Measurements from ENCODE around the gene TMC8. TPM values are rescaled to one million over a fixed set of nuclear protein-coding genes. Genes with fewer than 3 reads are reported as not detected.
A peak's percentile ranks its signal among the peaks of the same experiment; 100 is the strongest.

TMC8 gene
- total RNA-seq, 4 donors from 2014 or later, result 1.3 to 5.3 (median 2.3) TPM

- peaks cover 0 to 28% (median 15%) of the 10 kb centered on the region in 4 donors for H3K4me1 ChIP-seq
- H3K27ac ChIP-seq (replicated peaks in 1 of 4), result no peak overlapping the region
- DNase-seq (ENCODE audit: extremely low spot score), result no peak
- no peak overlapping the region for H3K4me3 ChIP-seq
- H3K27me3 ChIP-seq, result no peaks in the 10 kb centered on the region
- TF ChIP-seq POLR2AphosphoS5 (IDR thresholded peaks at IDR 0.05) (no peak), EP300 (IDR thresholded peaks at IDR 0.05) (no peak), POLR2A (IDR thresholded peaks at IDR 0.05; ENCODE audit: low read depth) (no peak), CTCF (IDR thresholded peaks at IDR 0.05) (no peak)
- intact Hi-C loops (cut with DNase I), result loop anchor here (5.0 kb wide), 1 partner anchor 69 kb away; no protein-coding TSS in a partner anchor
- WGBS, result 97% methylated on average over 13 of the region's 13 CpGs
- H3K36me3 ChIP-seq, result peaks cover 41 to 97% (median 73%) of the 10 kb centered on the region in 4 donors
- H3K9me3 ChIP-seq, result no peaks in the 10 kb centered on the region
Measured at GRCh38 chr17:78086740-78087139, 43.8 kb upstream of the TMC8 start.

- H3K36me3 ChIP-seq, result peaks cover 48 to 97% (median 82%) of the 10 kb centered on the region in 4 donors
- no peaks in the 10 kb centered on the region for H3K27me3 ChIP-seq
- no peaks in the 10 kb centered on the region for H3K9me3 ChIP-seq
- no peak overlapping the region for H3K4me3 ChIP-seq
- intact Hi-C loops (cut with DNase I), result loop anchor here (5.0 kb wide), 1 partner anchor 71 kb away; no protein-coding TSS in a partner anchor
- DNase-seq (ENCODE audit: extremely low spot score), result no peak
- H3K4me1 ChIP-seq, result peaks cover 0 to 17% (median 8%) of the 10 kb centered on the region in 4 donors
- no peak overlapping the region for H3K27ac ChIP-seq (replicated peaks in 1 of 4)
- TF ChIP-seq POLR2AphosphoS5 (IDR thresholded peaks at IDR 0.05) (no peak), POLR2A (IDR thresholded peaks at IDR 0.05; ENCODE audit: low read depth) (no peak), EP300 (IDR thresholded peaks at IDR 0.05) (no peak), CTCF (IDR thresholded peaks at IDR 0.05) (no peak)
- 33% methylated on average over 1 of the region's 1 CpG for WGBS
Measured at GRCh38 chr17:78088529-78088928, 42.0 kb upstream of the TMC8 start.

- no peaks in the 10 kb centered on the region for H3K9me3 ChIP-seq
- 72% methylated on average over 7 of the region's 7 CpGs for WGBS
- H3K27ac ChIP-seq (replicated peaks in 1 of 4), result peak overlapping the region; percentile 14 to 41 (median 40)
- H3K36me3 ChIP-seq, result peaks cover 54 to 97% (median 87%) of the 10 kb centered on the region in 4 donors
- DNase-seq (ENCODE audit: extremely low spot score), result no peak
- H3K27me3 ChIP-seq, result no peaks in the 10 kb centered on the region
- intact Hi-C loops (cut with DNase I), result loop anchor here (5.0 kb wide), 1 partner anchor 72 kb away; no protein-coding TSS in a partner anchor
- TF ChIP-seq POLR2AphosphoS5 (IDR thresholded peaks at IDR 0.05), result no peak
- no peak for TF ChIP-seq CTCF (IDR thresholded peaks at IDR 0.05)
- no peak for TF ChIP-seq EP300 (IDR thresholded peaks at IDR 0.05)
- no peak for TF ChIP-seq POLR2A (IDR thresholded peaks at IDR 0.05; ENCODE audit: low read depth)
- H3K4me1 ChIP-seq, result peaks cover 0 to 17% (median 8%) of the 10 kb centered on the region in 4 donors
- H3K4me3 ChIP-seq, result no peak overlapping the region
Measured at GRCh38 chr17:78089576-78090281, 40.8 kb upstream of the TMC8 start.

- H3K36me3 ChIP-seq, result peaks cover 66 to 99% (median 93%) of the 10 kb centered on the region in 4 donors
Measured at GRCh38 chr17:78092794-78093324, 37.7 kb upstream of the TMC8 start.

GRCh38 chr17:78095035-78095434 lies 35.5 kb upstream of the TMC8 start:
- Histone ChIP-seq H3K36me3 (peaks cover 82 to 100% (median 99%) of the 10 kb centered on the region in 4 donors), H3K4me3 (no peak overlapping the region), H3K4me1 (peaks cover 0 to under 1% (median 0%) of the 10 kb centered on the region in 4 donors), H3K27me3 (no peaks in the 10 kb centered on the region), H3K9me3 (no peaks in the 10 kb centered on the region), H3K27ac (replicated peaks in 1 of 4) (no peak overlapping the region)
- no peak for DNase-seq (ENCODE audit: extremely low spot score)
- TF ChIP-seq EP300 (IDR thresholded peaks at IDR 0.05) (no peak), POLR2A (IDR thresholded peaks at IDR 0.05; ENCODE audit: low read depth) (no peak), CTCF (IDR thresholded peaks at IDR 0.05) (no peak), POLR2AphosphoS5 (IDR thresholded peaks at IDR 0.05) (no peak)
- 86% methylated on average over 6 of the region's 6 CpGs for WGBS
- intact Hi-C loops (cut with DNase I), result no loop called here

More at GRCh38 chr17:78092794-78093324, 37.7 kb upstream of the TMC8 start:
- TF ChIP-seq POLR2A (IDR thresholded peaks at IDR 0.05; ENCODE audit: low read depth), result no peak
- intact Hi-C loops (cut with DNase I), result no loop called here
- H3K9me3 ChIP-seq, result no peaks in the 10 kb centered on the region
- 81% methylated on average over 6 of the region's 6 CpGs for WGBS
- no peak for DNase-seq (ENCODE audit: extremely low spot score)
- H3K4me1 ChIP-seq, result peaks cover 0 to 17% (median 8%) of the 10 kb centered on the region in 4 donors
- no peak overlapping the region for H3K27ac ChIP-seq (replicated peaks in 1 of 4)
- H3K4me3 ChIP-seq, result no peak overlapping the region
- H3K27me3 ChIP-seq, result no peaks in the 10 kb centered on the region

All from esophagus muscularis mucosa (tissue), 4 donors.